Mesenchymal stem cell (in vitro differentiated cells and primary cell): ENCODE results near the gene CTSD.

ENCODE experiments used
- DNase-seq: peaks from one replicate; pipeline ENCODE4 v3.0.0-alpha.2; 2013
- H2AFZ ChIP-seq: one replicate; pipeline ENCODE4 v1.6.1; 2013; ENCODE audit warnings: low read depth, mild to moderate bottlenecking, control low read depth, inconsistent platforms, low read length, moderate library complexity
- H2AK5ac ChIP-seq: 2 replicates; pipeline ENCODE4 v1.6.1; 2013; ENCODE audit warnings: low read length, moderate library complexity, mild to moderate bottlenecking, inconsistent platforms; ENCODE audit not compliant: severe bottlenecking
- H2BK120ac ChIP-seq: one replicate; pipeline ENCODE4 v1.6.1; 2013; ENCODE audit warnings: low read depth, mild to moderate bottlenecking, inconsistent platforms, low read length, moderate library complexity
- H2BK12ac ChIP-seq, 2 experiments: one replicate each; pipeline ENCODE4 v1.6.1; 2013; ENCODE audit warnings: inconsistent platforms in 2 of 2, low read length in 2 of 2, mild to moderate bottlenecking in 2 of 2, moderate library complexity in 2 of 2, control low read depth in 1 of 2
- H2BK15ac ChIP-seq: one replicate; pipeline ENCODE4 v1.6.1; 2013; ENCODE audit warnings: mild to moderate bottlenecking, low read depth, inconsistent platforms; ENCODE audit not compliant: poor library complexity, severe bottlenecking
- H2BK5ac ChIP-seq: 2 replicates; pipeline ENCODE4 v1.6.1; 2013; ENCODE audit warnings: low read depth, mild to moderate bottlenecking, low read length, control low read depth, inconsistent platforms; ENCODE audit not compliant: poor library complexity, severe bottlenecking
- H3K14ac ChIP-seq, 2 experiments: one replicate each; pipeline ENCODE4 v1.6.1; 2013; ENCODE audit warnings: inconsistent platforms in 2 of 2, low read length in 2 of 2, control low read depth in 1 of 2, mild to moderate bottlenecking in 1 of 2, moderate library complexity in 1 of 2
- H3K18ac ChIP-seq, 2 experiments: one replicate each; pipeline ENCODE4 v1.6.1; 2013; ENCODE audit warnings: inconsistent platforms in 2 of 2, low read length in 2 of 2, control low read depth in 1 of 2, low read depth in 1 of 2, mild to moderate bottlenecking in 1 of 2
- H3K23ac ChIP-seq, 2 experiments: one replicate each; pipeline ENCODE4 v1.6.1; 2013; ENCODE audit warnings: inconsistent platforms in 2 of 2, low read length in 2 of 2, mild to moderate bottlenecking in 2 of 2, moderate library complexity in 2 of 2, control low read depth in 1 of 2
- H3K27ac ChIP-seq: 2 replicates; pipeline ENCODE4 v1.5.1; 2013; ENCODE audit warnings: mild to moderate bottlenecking, moderate library complexity, low read length, control low read depth, inconsistent platforms; ENCODE audit not compliant: poor library complexity, severe bottlenecking
- H3K27me3 ChIP-seq, 2 experiments: 2 replicates each; pipeline versions ENCODE4 v1.6.1 to v1.7.0; 2013; ENCODE audit warnings: low read length in 2 of 2, mild to moderate bottlenecking in 2 of 2, moderate library complexity in 2 of 2, control low read depth in 1 of 2, inconsistent platforms in 1 of 2; ENCODE audit not compliant: control insufficient read depth in 1 of 2, insufficient read depth in 1 of 2
- H3K36me3 ChIP-seq, 2 experiments: 2 replicates each; pipeline versions ENCODE4 v1.6.1 to v1.7.0; 2013; ENCODE audit warnings: low read length in 2 of 2, control low read depth in 1 of 2, inconsistent platforms in 1 of 2, low read depth in 1 of 2, mild to moderate bottlenecking in 1 of 2; ENCODE audit not compliant: insufficient read depth in 2 of 2, control insufficient read depth in 1 of 2
- H3K4ac ChIP-seq, 2 experiments: one replicate each; pipeline ENCODE4 v1.6.1; 2013; ENCODE audit warnings: inconsistent platforms in 2 of 2, low read length in 2 of 2, mild to moderate bottlenecking in 2 of 2, moderate library complexity in 2 of 2, control low read depth in 1 of 2, low read depth in 1 of 2
- H3K4me1 ChIP-seq: 2 replicates; pipeline ENCODE4 v1.6.1; 2013; ENCODE audit warnings: low read depth, low read length, control low read depth; ENCODE audit not compliant: control insufficient read depth, insufficient read depth
- H3K4me2 ChIP-seq: 2 replicates; pipeline ENCODE4 v1.6.1; 2013; ENCODE audit warnings: low read length, mild to moderate bottlenecking, inconsistent platforms; ENCODE audit not compliant: poor library complexity, severe bottlenecking
- H3K4me3 ChIP-seq, 2 experiments: 2 replicates each; pipeline versions ENCODE4 v1.5.1 to v1.7.0; 2013; ENCODE audit warnings: low read length in 2 of 2, mild to moderate bottlenecking in 2 of 2, control low read depth in 1 of 2, low read depth in 1 of 2; ENCODE audit not compliant: insufficient read depth in 1 of 2
- H3K79me1 ChIP-seq: replicated peaks from 2 replicates; pipeline ENCODE4 v1.6.1; 2013; ENCODE audit warnings: mild to moderate bottlenecking, control low read depth, low read length, inconsistent platforms; ENCODE audit not compliant: poor library complexity, severe bottlenecking
- H3K9ac ChIP-seq: 2 replicates; pipeline ENCODE4 v1.7.0; 2013; ENCODE audit warnings: mild to moderate bottlenecking, low read length, moderate library complexity
- H3K9me3 ChIP-seq: 2 replicates; pipeline ENCODE4 v1.7.0; 2013; ENCODE audit warnings: mild to moderate bottlenecking, low read length; ENCODE audit not compliant: control insufficient read depth
- H4K8ac ChIP-seq: one replicate; pipeline ENCODE4 v1.6.1; 2013; ENCODE audit warnings: inconsistent platforms, mild to moderate bottlenecking, low read length, moderate library complexity
- H4K91ac ChIP-seq: one replicate; pipeline ENCODE4 v1.6.1; 2013; ENCODE audit warnings: mild to moderate bottlenecking, low read length, inconsistent platforms
- WGBS: methylation state at CpG from one replicate; pipeline ENCODE4 v1.1.7; 2013; ENCODE audit warnings: mixed read lengths; 5-methylcytosine and 5-hydroxymethylcytosine counted together

CTSD gene

DNA sequence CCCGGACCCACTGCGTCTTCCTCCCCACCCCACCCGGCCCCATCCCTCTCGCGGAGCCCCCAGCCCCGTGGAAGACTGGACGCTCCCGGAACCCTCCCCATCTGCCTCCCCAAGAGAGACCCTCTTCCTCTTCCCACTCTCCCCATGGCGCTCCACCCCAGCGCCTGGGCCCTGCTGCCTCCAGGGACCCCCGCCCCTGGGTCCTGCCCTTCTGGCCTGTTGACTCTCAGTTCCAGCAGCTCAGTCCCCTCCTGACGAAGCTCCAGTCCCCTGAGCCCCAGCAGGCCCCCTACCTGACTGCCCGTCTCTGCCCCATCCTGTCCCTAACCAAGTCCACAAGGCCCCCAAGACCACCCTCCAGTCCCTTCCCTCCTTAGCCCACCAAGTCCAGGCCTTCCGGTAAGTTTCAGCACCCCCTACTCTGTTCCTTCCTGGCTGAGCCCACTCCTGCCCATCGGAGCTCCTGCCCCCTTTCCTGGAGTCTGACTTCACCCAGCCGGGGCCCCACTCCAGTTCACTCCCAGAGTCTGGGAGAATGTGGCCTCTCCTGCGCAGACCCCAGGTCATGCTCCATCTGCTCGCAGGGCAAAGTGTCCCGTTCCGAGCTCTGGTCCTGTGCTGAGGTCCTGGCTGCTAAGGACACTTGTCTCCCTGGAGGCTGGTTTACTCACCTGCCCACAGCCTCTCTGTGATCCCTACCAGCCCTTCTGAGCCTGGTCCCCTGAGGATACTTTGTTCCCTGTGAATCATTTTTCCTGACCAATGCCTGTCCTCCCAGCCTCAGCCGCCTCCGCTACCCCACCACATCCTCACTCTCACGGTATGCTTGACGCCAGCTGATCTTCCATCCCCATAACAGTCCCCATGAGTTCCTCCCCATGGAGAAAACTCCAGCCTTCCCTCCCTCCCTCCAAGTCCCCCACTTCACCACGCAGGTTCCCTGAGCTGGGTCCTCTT, 14.1 kb downstream of the CTSD start:
- peaks cover 38 to 53% of the 10 kb centered on the region in 2 experiments for H3K36me3 ChIP-seq
- no peak overlapping the region for H4K8ac ChIP-seq
- H3K4me1 ChIP-seq, result peaks cover 34% of the 10 kb centered on the region
- no peak overlapping the region for H2AK5ac ChIP-seq
- H3K9me3 ChIP-seq, result no peaks in the 10 kb centered on the region
- no peak overlapping the region for H3K4ac ChIP-seq
- no peaks in the 10 kb centered on the region for H3K79me1 ChIP-seq
- peak; percentile 89 for DNase-seq
- no peak overlapping the region for H3K14ac ChIP-seq
- peak overlapping the region; percentile 29 for H2BK15ac ChIP-seq
- peak overlapping the region in 1 of 2 experiments; percentile 76 for H3K4me3 ChIP-seq
- H3K18ac ChIP-seq, result peak overlapping the region; percentile 28 to 85
- peak overlapping the region; percentile 64 for H3K4me2 ChIP-seq
- H2AFZ ChIP-seq, result no peak overlapping the region
- 27% methylated on average over 25 of the region's 25 CpGs for WGBS
- peaks cover 0 to 12% of the 10 kb centered on the region in 2 experiments for H3K27me3 ChIP-seq
- H2BK120ac ChIP-seq, result peak overlapping the region; percentile 46
- H3K9ac ChIP-seq, result peak overlapping the region; percentile 85
- H4K91ac ChIP-seq, result no peak overlapping the region
- no peak overlapping the region for H2BK5ac ChIP-seq
- H3K27ac ChIP-seq, result no peak overlapping the region
- H2BK12ac ChIP-seq, result peak overlapping the region in 1 of 2 experiments; percentile 74
- no peak overlapping the region for H3K23ac ChIP-seq

DNA sequence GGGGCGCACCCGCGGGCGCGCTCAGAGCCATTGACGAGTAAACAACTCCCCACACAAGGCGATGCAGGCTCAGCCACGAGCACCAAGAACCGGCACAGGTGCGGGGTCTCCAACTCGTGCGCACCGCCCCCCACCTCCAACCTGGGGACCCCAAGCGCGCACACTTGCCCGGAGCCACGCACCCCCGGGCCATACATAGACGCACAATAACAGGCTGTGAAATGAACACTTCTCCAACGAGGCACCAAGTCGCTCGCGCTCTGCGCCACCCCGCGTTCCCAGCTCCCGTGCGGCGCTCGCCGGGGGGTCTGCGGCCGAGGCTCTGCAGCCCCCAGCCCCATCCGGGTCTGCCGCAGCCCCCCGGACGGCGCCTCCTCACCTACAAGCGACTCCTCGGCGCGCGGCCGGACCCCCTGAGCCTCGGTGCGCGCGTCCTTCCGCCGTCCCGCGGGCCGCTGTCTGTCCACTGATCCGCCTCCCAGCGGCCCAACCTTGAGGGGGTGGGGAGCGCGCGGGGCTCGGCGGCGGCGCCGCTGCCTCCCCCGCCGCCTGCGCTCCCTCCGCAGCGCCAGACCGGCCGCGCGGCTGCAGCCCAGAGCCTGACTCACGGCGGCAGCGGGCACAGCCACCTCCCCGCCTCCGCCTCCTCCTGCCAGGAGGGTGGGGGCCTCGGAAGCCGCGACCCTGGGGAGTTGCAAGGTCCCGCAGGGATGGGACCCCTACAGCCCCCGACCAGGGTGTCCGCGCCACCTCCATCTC, 14.9 kb downstream of the CTSD start:
- Histone ChIP-seq H2BK15ac (no peak overlapping the region), H3K4me2 (peak overlapping the region; percentile 64), H2AFZ (no peak overlapping the region), H4K91ac (no peak overlapping the region), H3K4ac (no peak overlapping the region), H3K14ac (no peak overlapping the region), H3K9ac (peak overlapping the region; percentile 85), H3K27me3 (peaks cover 0 to 12% of the 10 kb centered on the region in 2 experiments), H3K79me1 (no peaks in the 10 kb centered on the region), H4K8ac (no peak overlapping the region), H3K4me3 (peak overlapping the region in 1 of 2 experiments; percentile 76), H2BK120ac (peak overlapping the region; percentile 21), H3K9me3 (no peaks in the 10 kb centered on the region), H2BK5ac (no peak overlapping the region), H2AK5ac (no peak overlapping the region), H2BK12ac (no peak overlapping the region), H3K27ac (no peak overlapping the region), H3K36me3 (peaks cover 33 to 44% of the 10 kb centered on the region in 2 experiments), H3K18ac (peak overlapping the region in 1 of 2 experiments; percentile 31), H3K23ac (no peak overlapping the region), H3K4me1 (peaks cover 31% of the 10 kb centered on the region)
- 4% methylated on average over 67 of the region's 84 CpGs for WGBS
- peak; percentile 37 for DNase-seq

DNA sequence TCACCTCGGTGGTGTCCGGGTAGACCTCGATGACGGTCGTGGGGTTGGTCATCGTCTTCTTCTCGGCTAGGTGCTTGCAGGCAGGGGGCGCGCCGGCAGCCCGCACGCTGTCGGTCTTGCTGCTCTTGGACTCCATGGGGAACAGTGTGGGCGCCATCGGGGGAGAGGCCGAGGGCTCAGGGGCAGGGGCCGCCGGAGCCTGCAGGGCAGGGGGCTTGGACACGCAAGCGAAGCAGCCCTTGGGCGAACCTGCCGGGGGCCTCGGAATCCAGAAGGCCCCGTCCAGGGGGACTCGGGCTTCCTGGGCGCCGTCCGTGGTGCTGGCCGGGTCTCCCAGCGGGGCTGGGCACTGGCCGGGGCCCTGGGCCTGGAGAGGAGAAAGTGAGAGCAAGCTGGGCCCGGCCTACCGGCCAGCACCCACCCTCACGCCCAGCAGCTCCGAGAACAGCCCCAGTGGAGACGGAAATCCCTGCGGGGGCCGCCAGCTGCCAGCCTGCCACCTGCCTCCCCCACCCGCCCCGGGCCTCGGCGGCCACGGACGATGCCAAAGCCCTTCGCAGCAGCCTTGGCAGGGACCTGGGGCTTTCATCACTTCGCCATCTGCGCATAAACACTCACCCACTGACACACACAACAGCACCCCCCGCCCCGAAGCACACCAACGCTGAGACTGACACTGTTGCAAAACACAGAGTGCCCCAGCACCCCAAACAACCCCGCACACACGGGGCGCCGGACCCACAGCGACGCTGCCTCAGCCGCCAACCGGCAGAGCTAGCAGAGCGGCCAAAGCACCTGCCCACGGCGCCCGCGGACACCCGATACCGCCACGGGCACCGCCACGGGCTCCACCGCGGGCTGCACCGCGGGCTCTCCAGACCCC, 15.7 kb downstream of the CTSD start:
- peaks cover 0 to 12% of the 10 kb centered on the region in 2 experiments for H3K27me3 ChIP-seq
- H3K14ac ChIP-seq, result no peak overlapping the region
- no peaks in the 10 kb centered on the region for H3K9me3 ChIP-seq
- H3K79me1 ChIP-seq, result no peaks in the 10 kb centered on the region
- no peak for DNase-seq
- H4K91ac ChIP-seq, result no peak overlapping the region
- H3K23ac ChIP-seq, result no peak overlapping the region
- peak overlapping the region; percentile 21 for H2BK120ac ChIP-seq
- peak overlapping the region; percentile 85 for H3K9ac ChIP-seq
- H3K4ac ChIP-seq, result no peak overlapping the region
- no peak overlapping the region for H2BK5ac ChIP-seq
- no peak overlapping the region for H2BK12ac ChIP-seq
- H3K4me2 ChIP-seq, result peak overlapping the region; percentile 64
- H3K27ac ChIP-seq, result no peak overlapping the region
- H4K8ac ChIP-seq, result no peak overlapping the region
- no peak overlapping the region for H2AK5ac ChIP-seq
- peaks cover 31% of the 10 kb centered on the region for H3K4me1 ChIP-seq
- H3K18ac ChIP-seq, result peak overlapping the region in 1 of 2 experiments; percentile 11
- WGBS, result 34% methylated on average over 66 of the region's 72 CpGs
- H2BK15ac ChIP-seq, result no peak overlapping the region
- H3K36me3 ChIP-seq, result peaks cover 28 to 36% of the 10 kb centered on the region in 2 experiments
- H2AFZ ChIP-seq, result no peak overlapping the region
- peak overlapping the region in 1 of 2 experiments; percentile 76 for H3K4me3 ChIP-seq
